K562 (cell line): ENCODE measurements around the gene NECTIN4. TPM values are rescaled to one million over a fixed set of nuclear protein-coding genes. Genes with fewer than 3 reads are reported as not detected.

Source experiments
- ATAC-seq: fragments of 200-7000 bp; cut with Tn5 transposase; 3 replicates; pipeline ENCODE4 v1.9.1; 2020; ENCODE audit warnings: moderate library complexity
- BruUV-seq: library from RNA; stranded (reverse); fragments of 400-500 nt; replicated peaks from 2 replicates; lab custom pipeline; 2021; lab: Mats Ljungman, UMichigan
- CTCF ChIA-PET: fragments of 300-600 bp; formaldehyde crosslinking; extraction: SDS; loops from one replicate; lab custom pipeline; 2021; ENCODE audit warnings: low intra/inter-chr PET ratio; lab: Yijun Ruan, JAX
- POLR2A ChIA-PET: fragments of 300-600, 350-650 bp; sonication (Branson Sonifier 250); formaldehyde crosslinking; extraction: SDS; loops from one replicate; lab custom pipeline; 2021; ENCODE audit warnings: antibody characterized with exemption, inconsistent platforms; lab: Yijun Ruan, JAX
- DNase-seq, 4 experiments: peaks; one replicate each; pipeline versions ENCODE4 v3.0.0 to v3.0.0-alpha.2; 2011 to 2018; ENCODE audit warnings: low spot score in 3 of 4, mixed read lengths in 3 of 4; ENCODE audit errors: extremely low read depth in 1 of 4
- FAIRE-seq: peaks from 2 replicates; lab custom pipeline; 2011; peaks lifted over from hg19 to GRCh38; lab: Jason Lieb, UNC
- H2AFZ ChIP-seq: 2 replicates; pipeline ENCODE4 v1.6.0; 2011; ENCODE audit warnings: low read depth, low read length, control low read depth, inconsistent platforms
- H3K27ac ChIP-seq: fragments of 200-600 bp; 3 replicates; pipeline ENCODE4 v1.8.0; 2011; ENCODE audit warnings: low read depth, mild to moderate bottlenecking, control low read depth, inconsistent platforms, low read length, moderate library complexity, mixed read lengths; ENCODE audit errors: extremely low read depth
- H3K27me3 ChIP-seq, 2 experiments: fragments of 300-600 bp in 1 of 2; 2 replicates in 1 of 2; 3 replicates in 1 of 2; pipeline versions ENCODE4 v1.6.0 to v1.8.0; 2011; ENCODE audit warnings: inconsistent platforms in 2 of 2, low read length in 2 of 2, mild to moderate bottlenecking in 1 of 2, mixed read lengths in 1 of 2, moderate library complexity in 1 of 2; ENCODE audit not compliant: control insufficient read depth in 2 of 2, insufficient read depth in 2 of 2
- H3K36me3 ChIP-seq: fragments of 300-600 bp; 3 replicates; pipeline ENCODE4 v1.8.0; 2011; ENCODE audit warnings: mild to moderate bottlenecking, low read length, inconsistent platforms; ENCODE audit not compliant: control insufficient read depth, insufficient read depth
- H3K4me1 ChIP-seq, 2 experiments: fragments of 200-600 bp in 1 of 2; replicated peaks in 1 of 2; 2 replicates in 1 of 2; 3 replicates in 1 of 2; pipeline versions ENCODE4 v1.5.1 to v1.8.0; 2011; ENCODE audit warnings: inconsistent platforms in 2 of 2, low read length in 2 of 2, mild to moderate bottlenecking in 1 of 2, mixed read lengths in 1 of 2, moderate library complexity in 1 of 2; ENCODE audit not compliant: control insufficient read depth in 2 of 2, insufficient read depth in 2 of 2
- H3K4me2 ChIP-seq: 2 replicates; pipeline ENCODE4 v1.6.1; 2011; ENCODE audit warnings: low read length, control low read depth, inconsistent platforms, mixed read lengths; ENCODE audit not compliant: insufficient read depth
- H3K4me3 ChIP-seq: fragments of 200-600 bp; sonication (generic), shearing (Covaris generic); 2 replicates; pipeline ENCODE4 v1.5.1; 2016; ENCODE audit warnings: control low read depth, inconsistent platforms
- H3K79me2 ChIP-seq: fragments of 200-600 bp; 3 replicates; pipeline ENCODE4 v1.8.0; 2011; ENCODE audit warnings: low read length, inconsistent platforms; ENCODE audit not compliant: control insufficient read depth, insufficient read depth
- H3K9ac ChIP-seq, 2 experiments: 2 replicates each; pipeline versions ENCODE4 v1.6.0 to v1.6.1; 2011; ENCODE audit warnings: low read depth in 2 of 2, low read length in 2 of 2, control low read depth in 1 of 2, inconsistent platforms in 1 of 2, mild to moderate bottlenecking in 1 of 2, mixed read lengths in 1 of 2; ENCODE audit not compliant: insufficient read depth in 1 of 2
- H3K9me1 ChIP-seq: one replicate; pipeline ENCODE4 v1.6.0; 2011; ENCODE audit warnings: inconsistent platforms, mild to moderate bottlenecking, low read length, moderate library complexity; ENCODE audit not compliant: control insufficient read depth, insufficient read depth
- H3K9me3 ChIP-seq: replicated peaks from 2 replicates; pipeline ENCODE4 v1.5.1; 2011; ENCODE audit warnings: low read depth, low read length, inconsistent platforms; ENCODE audit not compliant: control insufficient read depth, insufficient read depth
- H4K20me1 ChIP-seq: replicated peaks from 2 replicates; pipeline ENCODE4 v1.6.1; 2011; ENCODE audit warnings: low read length, inconsistent platforms, mixed read lengths; ENCODE audit not compliant: control insufficient read depth, insufficient read depth
- EGR1 ChIP-seq: fragments of 450-650 bp; conservative IDR thresholded peaks from 2 replicates; pipeline ENCODE4 v1.6.1; 2017; ENCODE audit warnings: mild to moderate bottlenecking
- NKRF ChIP-seq: fragments of 450-650 bp; IDR thresholded peaks from 2 replicates; pipeline ENCODE4 v1.6.1; 2016; ENCODE audit warnings: borderline replicate concordance
- ZBTB33 ChIP-seq: sonication (generic); formaldehyde crosslinking; IDR thresholded peaks from 2 replicates; pipeline ENCODE4 v1.8.1; 2023; ENCODE audit warnings: mild to moderate bottlenecking, missing genetic modification reagents
- ZFP30 ChIP-seq: fragments of 250-450 bp; sonication (Bioruptor Pico); IDR thresholded peaks from 2 replicates; pipeline ENCODE4 v1.8.0; 2022; ENCODE audit warnings: moderate library complexity, mild to moderate bottlenecking, inconsistent platforms, borderline replicate concordance
- ZNF165 ChIP-seq: fragments of 250-450 bp; sonication (Bioruptor Pico); IDR thresholded peaks from 2 replicates; pipeline ENCODE4 v1.4.0; 2020; ENCODE audit warnings: borderline replicate concordance
- ZNF76 ChIP-seq: fragments of 250-450 bp; sonication (Bioruptor Pico); IDR thresholded peaks from 2 replicates; pipeline ENCODE4 v1.4.0; 2020; ENCODE audit warnings: mild to moderate bottlenecking, moderate library complexity, borderline replicate concordance
- whole genome bisulfite sequencing: fragments of 100-300 bp; shearing (Covaris generic); methylation state at CpG from one replicate; pipeline ENCODE4 v1.1.6; 2016; ENCODE audit warnings: low coverage, mixed read lengths; ENCODE audit not compliant: insufficient coverage; ENCODE audit errors: missing lambda C conversion rate; 5-methylcytosine and 5-hydroxymethylcytosine counted together
- in situ Hi-C: fragments of 300-500 bp; cut with MboI; formaldehyde crosslinking; loops from 4 replicates; pipeline ENCODE4 v1.15.0; 2018; ENCODE audit warnings: inconsistent platforms, mixed read lengths
- intact Hi-C: fragments of 100-400 bp; cut with micrococcal nuclease; formaldehyde crosslinking; loops from 2 replicates; pipeline ENCODE4 v1.14.2; 2022
- polyA plus RNA-seq, 8 experiments: library from polyadenylated mRNA; depleted of rRNA in 4 of 8; stranded (reverse) in 5 of 8; unstranded in 3 of 8; fragments of >200 nt; fragmentation: Nextera tagmentation in 2 of 8; fragmentation: Illumina TruSeq in 1 of 8; extraction: Ambion mirVana in 2 of 8; extraction: Trizol in 1 of 8; gene quantifications; 2 replicates each; pipeline versions ENCODE4 v1.2.1 to v1.2.3, GENCODE V29; 2011 to 2014; ENCODE audit warnings: inconsistent platforms in 1 of 8, missing spikeins in 1 of 8
- total RNA-seq, 7 experiments: library from RNA; depleted of rRNA in 6 of 7; stranded (reverse); fragments of >200 nt in 6 of 7; fragmentation: Illumina TruSeq in 2 of 7; extraction: Trizol in 2 of 7; gene quantifications; 2 replicates each; pipeline versions ENCODE4 v1.2.1 to v1.2.3, GENCODE V29; 2011 to 2021; ENCODE audit warnings: low replicate concordance in 1 of 7
- TF ChIP-seq, protein P1 (sequence below): fragments of 250-450 bp; sonication (Bioruptor Pico); IDR thresholded peaks from 2 replicates; pipeline ENCODE4 v1.5.0; 2021; ENCODE audit warnings: mild to moderate bottlenecking, borderline replicate concordance

NECTIN4 gene
- total and polyA plus RNA-seq, 9 of the 15 experiments (the other 6 are each of a cell fraction or from before 2014, with no cell fraction given) = 0.01 to 0.09 TPM; not detected in 7

GRCh38 chr1:161094481-161094880, 5.1 kb upstream of the NECTIN4 start:
- no peak overlapping the region for H3K4me2 ChIP-seq
- peaks cover 0 to 9% of the 10 kb centered on the region in 2 experiments; a peak in 1 of 5 replicates for H3K4me1 ChIP-seq
- H3K9ac ChIP-seq = no peak overlapping the region
- H3K9me3 ChIP-seq = peaks cover 4% of the 10 kb centered on the region; the same call in 1 of the 2 replicates
- H3K27me3 ChIP-seq = no peaks in the 10 kb centered on the region
- ATAC-seq (no peak), DNase-seq (no peak), FAIRE-seq (no peak)
- WGBS = 81% methylated on average over 12 of the region's 14 CpGs
- peak; percentile 65; the same call in 1 of the 2 replicates for TF ChIP-seq ZBTB33 (CRISPR knock-in tag)
- TF ChIP-seq ZNF165 (CRISPR knock-in tag) = no peak
- in situ Hi-C loops (loop anchor here (10.0 to 25.0 kb wide), 2 partner anchors 100 to 257 kb away; no protein-coding TSS in a partner anchor), intact Hi-C loops (no loop called here)
- H3K36me3 ChIP-seq = peaks cover 7% of the 10 kb centered on the region; the same call in 2 of the 3 replicates
- H3K9me1 ChIP-seq = no peaks in the 10 kb centered on the region
- no peak overlapping the region for H3K4me3 ChIP-seq
- ChIA-PET CTCF (no interaction called here), POLR2A (interaction anchor here (0.9 kb wide), 1 partner anchor 9 kb away, joined by 3 read pairs; no protein-coding TSS in a partner anchor)
- no peak overlapping the region for H2AFZ ChIP-seq
- H4K20me1 ChIP-seq = no peaks in the 10 kb centered on the region
- H3K27ac ChIP-seq = no peak overlapping the region
- no peaks in the 10 kb centered on the region for H3K79me2 ChIP-seq
- BruUV-seq = no TSS peak

DNA sequence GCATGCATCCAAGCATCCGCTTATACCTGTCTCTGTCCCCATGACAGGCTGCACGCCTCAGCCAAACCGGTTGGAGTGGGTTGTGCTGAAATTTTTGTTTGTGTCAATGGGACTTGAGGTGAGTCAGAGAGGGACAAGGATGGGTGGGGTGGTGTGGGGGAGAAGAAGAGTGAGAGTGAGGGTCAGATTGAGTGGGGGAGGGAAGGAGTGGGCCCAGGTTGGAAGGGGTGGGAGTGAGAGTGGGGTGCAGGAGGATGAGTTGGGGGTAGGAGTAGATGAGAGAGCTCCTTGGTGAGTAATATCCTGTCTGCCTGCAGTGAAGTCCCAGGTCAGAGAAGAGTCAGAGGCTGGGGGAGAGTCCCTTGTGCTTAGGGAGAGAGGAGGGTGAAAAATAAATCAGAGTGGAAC, 3.3 kb upstream of the NECTIN4 start:
- in situ Hi-C loops = loop anchor here (10.0 to 25.0 kb wide), 2 partner anchors 98 to 255 kb away; no protein-coding TSS in a partner anchor
- BruUV-seq = no TSS peak
- no peak for ATAC-seq
- TF ChIP-seq NKRF (no peak), ZFP30 (CRISPR knock-in tag) (no peak), EGR1 (peak; percentile 97), ZNF76 (CRISPR knock-in tag) (no peak)
- TF ChIP-seq, protein P1, sequence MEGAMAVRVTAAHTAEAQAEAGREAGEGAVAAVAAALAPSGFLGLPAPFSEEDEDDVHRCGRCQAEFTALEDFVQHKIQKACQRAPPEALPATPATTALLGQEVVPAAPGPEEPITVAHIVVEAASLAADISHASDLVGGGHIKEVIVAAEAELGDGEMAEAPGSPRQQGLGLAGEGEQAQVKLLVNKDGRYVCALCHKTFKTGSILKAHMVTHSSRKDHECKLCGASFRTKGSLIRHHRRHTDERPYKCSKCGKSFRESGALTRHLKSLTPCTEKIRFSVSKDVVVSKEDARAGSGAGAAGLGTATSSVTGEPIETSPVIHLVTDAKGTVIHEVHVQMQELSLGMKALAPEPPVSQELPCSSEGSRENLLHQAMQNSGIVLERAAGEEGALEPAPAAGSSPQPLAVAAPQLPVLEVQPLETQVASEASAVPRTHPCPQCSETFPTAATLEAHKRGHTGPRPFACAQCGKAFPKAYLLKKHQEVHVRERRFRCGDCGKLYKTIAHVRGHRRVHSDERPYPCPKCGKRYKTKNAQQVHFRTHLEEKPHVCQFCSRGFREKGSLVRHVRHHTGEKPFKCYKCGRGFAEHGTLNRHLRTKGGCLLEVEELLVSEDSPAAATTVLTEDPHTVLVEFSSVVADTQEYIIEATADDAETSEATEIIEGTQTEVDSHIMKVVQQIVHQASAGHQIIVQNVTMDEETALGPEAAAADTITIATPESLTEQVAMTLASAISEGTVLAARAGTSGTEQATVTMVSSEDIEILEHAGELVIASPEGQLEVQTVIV = no peak

More for the DNA sequence above, 3.3 kb upstream of the NECTIN4 start:
- Histone ChIP-seq H3K79me2 (no peaks in the 10 kb centered on the region), H3K27me3 (no peaks in the 10 kb centered on the region), H3K9me3 (0 out of 2 replicates have a peak, but pooled peaks cover 3% of the 10 kb centered on the region), H3K27ac (no peak overlapping the region), H3K9ac (no peak overlapping the region), H4K20me1 (no peaks in the 10 kb centered on the region), H2AFZ (no peak overlapping the region), H3K4me3 (no peak overlapping the region), H3K4me1 (peaks cover 0 to 5% of the 10 kb centered on the region in 2 experiments; a peak in 2 of 5 replicates), H3K4me2 (no peak overlapping the region), H3K9me1 (no peaks in the 10 kb centered on the region), H3K36me3 (no peaks in the 10 kb centered on the region)
- no peak for FAIRE-seq
- no peak for DNase-seq
- 36% methylated on average over 3 of the region's 3 CpGs for WGBS
- ChIA-PET CTCF (no interaction called here), POLR2A (no interaction called here)
- intact Hi-C loops = no loop called here
